WI38 (cell line): Measurements from ENCODE around the gene PPP1CB.

ENCODE experiments used
- H3K4me3 ChIP-seq: 2 replicates; pipeline ENCODE4 v1.5.1; 2011; ENCODE audit warnings: low read depth, mild to moderate bottlenecking, control low read depth, low read length
- TF ChIP-seq, protein P1 (sequence below): IDR thresholded peaks from 2 replicates; pipeline ENCODE4 v1.5.1; 2012; ENCODE audit warnings: low read depth, mild to moderate bottlenecking, control low read depth, low read length

PPP1CB gene

DNA sequence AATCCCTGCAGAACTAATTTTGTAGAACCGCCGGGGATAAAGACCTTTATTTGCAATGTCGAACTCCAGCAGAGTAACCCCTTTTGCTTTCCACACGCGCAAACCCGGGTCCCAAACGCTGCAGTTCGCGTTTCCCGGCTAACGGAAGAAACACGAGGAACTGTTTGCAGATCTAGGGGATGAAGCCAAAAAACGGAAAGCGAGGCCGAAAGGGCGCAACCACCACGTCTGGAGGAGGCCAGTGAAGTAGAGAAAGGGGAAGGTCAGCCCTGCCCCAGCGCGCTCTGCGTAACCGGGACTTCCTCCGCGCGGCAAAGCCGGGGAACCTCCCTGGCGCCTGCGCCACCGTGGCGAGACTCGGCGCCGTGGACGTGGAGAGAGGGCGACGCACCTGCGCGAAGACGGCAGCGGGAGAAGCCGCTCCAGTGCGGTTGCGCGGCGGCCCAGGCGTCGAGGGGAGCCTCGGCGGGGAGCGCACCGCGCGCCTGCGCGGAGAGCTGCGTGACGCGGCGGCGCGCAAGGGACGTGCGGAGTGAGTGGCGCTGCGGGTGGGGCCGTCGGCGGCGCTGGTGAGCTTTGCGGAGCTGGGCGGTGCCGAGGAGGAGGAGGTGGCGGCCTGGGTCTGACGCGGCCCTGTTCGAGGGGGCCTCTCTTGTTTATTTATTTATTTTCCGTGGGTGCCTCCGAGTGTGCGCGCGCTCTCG is at the start of gene PPP1CB:
Gene PPP1CB, plus strand, starts transcription at position 579 of the 704 bp plus-strand sequence. CDS start 295 bp downstream, outside the sequence.
- TF ChIP-seq, protein P1, sequence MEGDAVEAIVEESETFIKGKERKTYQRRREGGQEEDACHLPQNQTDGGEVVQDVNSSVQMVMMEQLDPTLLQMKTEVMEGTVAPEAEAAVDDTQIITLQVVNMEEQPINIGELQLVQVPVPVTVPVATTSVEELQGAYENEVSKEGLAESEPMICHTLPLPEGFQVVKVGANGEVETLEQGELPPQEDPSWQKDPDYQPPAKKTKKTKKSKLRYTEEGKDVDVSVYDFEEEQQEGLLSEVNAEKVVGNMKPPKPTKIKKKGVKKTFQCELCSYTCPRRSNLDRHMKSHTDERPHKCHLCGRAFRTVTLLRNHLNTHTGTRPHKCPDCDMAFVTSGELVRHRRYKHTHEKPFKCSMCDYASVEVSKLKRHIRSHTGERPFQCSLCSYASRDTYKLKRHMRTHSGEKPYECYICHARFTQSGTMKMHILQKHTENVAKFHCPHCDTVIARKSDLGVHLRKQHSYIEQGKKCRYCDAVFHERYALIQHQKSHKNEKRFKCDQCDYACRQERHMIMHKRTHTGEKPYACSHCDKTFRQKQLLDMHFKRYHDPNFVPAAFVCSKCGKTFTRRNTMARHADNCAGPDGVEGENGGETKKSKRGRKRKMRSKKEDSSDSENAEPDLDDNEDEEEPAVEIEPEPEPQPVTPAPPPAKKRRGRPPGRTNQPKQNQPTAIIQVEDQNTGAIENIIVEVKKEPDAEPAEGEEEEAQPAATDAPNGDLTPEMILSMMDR: no peak
- peak within 1 kb of the TSS; percentile 81 for H3K4me3 ChIP-seq

DNA sequence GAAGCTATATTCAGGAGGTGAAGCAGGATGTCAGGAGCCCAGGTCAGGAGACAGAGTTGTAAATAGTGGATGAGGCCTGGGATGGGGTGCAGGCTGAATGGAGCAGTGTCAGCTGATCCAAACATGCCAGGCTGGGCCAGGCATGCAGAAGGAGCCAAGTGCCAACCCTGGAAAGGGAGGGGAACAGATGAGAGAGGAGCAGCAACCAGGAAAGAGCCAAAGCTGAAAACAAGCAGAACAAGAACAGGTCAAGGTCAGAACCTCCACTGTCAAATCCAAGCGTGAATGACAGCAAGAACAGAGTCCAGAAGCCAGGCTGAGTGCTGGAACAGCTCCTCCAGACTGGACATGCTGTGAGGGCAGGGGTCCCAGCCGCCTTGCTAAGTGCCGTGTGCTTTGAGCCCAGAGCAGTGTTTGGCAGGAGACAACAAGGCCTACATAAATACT is 49.2 kb upstream of the PPP1CB start:
- H3K4me3 ChIP-seq: no peak overlapping the region
- TF ChIP-seq, protein P1: no peak

DNA sequence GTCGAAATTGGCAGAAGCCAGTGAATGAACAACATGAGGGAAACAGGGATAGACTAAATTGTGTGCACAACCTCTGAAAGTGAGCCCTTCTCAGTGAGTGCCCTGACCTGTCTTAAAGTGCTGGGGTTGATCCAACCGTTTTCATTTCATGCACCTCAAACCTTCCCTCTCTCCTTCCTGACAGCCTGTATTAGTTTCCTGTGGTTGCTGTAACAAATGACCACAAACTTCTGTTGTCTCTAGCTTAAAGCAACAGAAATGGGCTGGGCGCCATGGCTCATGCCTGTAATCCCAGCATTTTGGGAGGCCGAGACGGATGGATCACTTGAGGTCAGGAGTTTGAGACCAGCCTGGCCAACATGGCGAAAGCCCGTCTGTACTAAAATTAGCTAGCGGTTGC is 48.8 kb upstream of the PPP1CB start:
- H3K4me3 ChIP-seq: no peak overlapping the region
- TF ChIP-seq, protein P1: no peak

DNA sequence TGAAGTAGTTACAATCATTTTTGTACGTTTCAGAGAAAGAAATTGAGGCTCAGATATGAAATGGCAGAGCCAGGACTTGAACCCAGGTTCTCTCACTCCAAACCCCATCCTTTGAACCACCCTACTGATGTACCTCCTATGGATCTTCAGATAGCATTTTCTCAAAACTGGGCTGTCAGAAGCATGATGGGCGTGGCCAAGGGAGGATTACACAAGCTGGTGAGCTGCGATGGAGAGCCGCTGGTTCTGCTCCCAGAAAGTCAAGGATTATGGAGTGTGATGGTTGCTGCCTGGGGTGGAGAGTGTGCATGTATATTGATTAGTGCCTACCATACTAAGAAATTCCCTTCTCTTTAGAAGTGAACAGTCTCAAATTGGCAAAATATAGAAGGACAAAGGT is 47.0 kb upstream of the PPP1CB start:
- H3K4me3 ChIP-seq: no peak overlapping the region
- TF ChIP-seq, protein P1: no peak

DNA sequence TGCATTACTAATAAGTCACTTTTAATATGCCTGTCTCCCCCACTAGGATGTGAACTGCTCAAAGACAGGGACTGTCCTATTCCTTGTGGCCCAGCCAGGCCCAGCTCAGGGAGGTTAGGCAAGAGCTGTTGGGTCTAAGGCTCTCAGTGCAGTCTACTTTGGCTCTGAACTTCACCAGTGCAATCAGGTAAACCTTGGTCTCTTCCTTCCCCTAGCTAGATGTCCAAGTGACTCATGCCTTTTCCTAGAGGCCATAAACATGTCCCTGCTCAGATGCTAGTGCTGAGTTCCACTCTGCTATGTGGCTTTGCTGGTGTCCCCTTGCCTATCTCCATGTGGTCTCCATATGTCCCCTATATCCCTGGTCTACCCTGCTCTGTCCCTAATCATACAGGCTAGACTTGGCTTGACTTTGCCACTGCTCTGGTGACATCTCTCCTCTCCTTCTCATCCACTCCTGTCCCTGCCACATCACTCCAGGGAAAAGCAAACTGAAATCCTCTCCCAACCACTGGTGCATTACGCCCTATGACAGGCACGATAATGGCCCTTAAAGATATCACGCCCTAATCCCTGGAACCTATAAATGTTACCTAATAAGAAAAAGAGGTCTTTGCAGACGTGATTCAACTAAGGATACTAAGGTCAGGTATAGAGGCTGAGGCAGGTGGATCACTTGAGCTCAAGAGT is 45.7 kb upstream of the PPP1CB start:
- H3K4me3 ChIP-seq: no peak overlapping the region
- TF ChIP-seq, protein P1: no peak

DNA sequence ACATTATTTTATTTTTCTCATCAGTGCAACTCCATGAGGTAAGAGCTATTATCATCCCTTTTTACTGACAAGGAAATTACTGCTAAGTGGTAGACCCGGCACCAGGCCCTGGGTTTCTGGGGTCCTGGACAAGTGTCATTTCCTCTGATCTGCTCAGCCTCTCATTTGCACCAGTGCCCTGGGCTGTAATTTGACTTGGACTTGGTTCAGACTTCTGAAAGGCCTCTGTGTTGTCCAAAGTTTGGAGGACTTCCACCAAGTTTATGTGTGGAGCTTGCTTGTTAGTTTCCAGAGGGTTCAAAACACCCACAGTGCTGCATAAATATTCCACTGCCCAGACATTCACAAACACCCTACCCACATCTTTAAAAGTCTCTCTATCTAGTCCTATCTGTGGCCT is 44.0 kb upstream of the PPP1CB start:
- TF ChIP-seq, protein P1: no peak
- no peak overlapping the region for H3K4me3 ChIP-seq

DNA sequence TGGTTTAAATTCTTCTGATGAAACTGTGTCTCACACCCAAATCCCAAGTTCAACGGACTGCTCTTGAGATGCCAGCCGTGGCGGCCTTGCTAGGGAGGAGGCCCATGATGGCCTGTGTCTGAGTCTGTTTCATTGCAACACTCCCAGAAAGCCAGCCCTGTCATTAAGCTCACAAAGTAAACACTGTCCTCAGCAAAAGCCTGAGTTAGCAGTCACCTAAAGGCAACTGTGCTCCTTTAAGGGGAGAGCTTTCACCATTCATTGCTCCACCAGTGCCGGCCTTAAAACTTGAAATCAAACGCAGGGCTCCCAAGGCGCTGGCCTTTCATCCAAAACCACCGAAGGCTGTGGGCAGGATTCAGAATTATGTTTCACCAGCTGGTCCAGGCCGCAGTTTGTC is 42.5 kb upstream of the PPP1CB start:
- TF ChIP-seq, protein P1: no peak
- no peak overlapping the region for H3K4me3 ChIP-seq
